ENCODE results near the gene RARA. TPM values are rescaled to one million over a fixed set of nuclear protein-coding genes. Genes with fewer than 3 reads are reported as not detected.
"Not testable (repeated sequence)": the region's sequence is repeated elsewhere in the genome, so short reads cannot be mapped to it uniquely, and the experiment has no call there.

RARA gene
- total RNA-seq, 6 donors from 2014 or later: 45.7 to 95.6 (median 85.9) TPM

DNA sequence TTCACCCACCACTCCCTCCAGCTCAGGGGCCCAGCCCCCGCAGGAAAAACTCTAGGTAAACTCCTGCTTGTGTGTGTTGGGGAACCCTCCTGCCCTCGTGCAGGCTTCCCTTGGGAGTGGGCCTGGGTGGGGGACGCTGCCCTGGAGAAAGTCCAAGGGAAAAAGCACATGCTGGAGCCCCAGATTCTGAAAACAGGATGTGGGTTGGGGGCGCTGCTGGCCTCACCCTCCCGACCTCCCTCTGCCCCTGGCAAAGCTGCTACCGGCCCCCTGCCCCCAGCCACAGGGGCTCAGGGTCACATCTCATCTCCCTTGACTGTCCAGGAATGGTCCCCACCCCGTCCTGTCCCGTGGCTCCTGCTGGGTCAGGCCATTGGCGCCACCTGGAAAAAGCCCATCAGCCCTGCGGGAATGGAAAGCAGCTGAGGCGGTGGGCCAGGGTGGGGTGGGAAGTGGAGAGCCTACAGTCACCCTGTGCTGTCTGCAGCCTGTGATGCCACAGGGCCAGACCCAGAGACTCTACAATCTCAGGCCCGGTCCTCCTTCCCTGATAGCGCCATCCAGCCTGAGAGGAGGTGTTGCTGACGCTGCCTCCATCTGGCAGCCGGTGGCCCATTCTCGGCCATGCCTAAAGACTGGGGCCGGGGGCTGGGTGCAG is 58.0 kb downstream of the RARA start:
- DNase-seq: no peak
- Histone ChIP-seq H3K4me3 (no peak overlapping the region), H3K27ac (no peak overlapping the region), H3K4me1 (peaks cover 8 to 26% (median 19%) of the 10 kb centered on the region in 4 donors), H3K27me3 (no peaks in the 10 kb centered on the region), H3K9me3 (no peaks in the 10 kb centered on the region), H3K36me3 (no peaks in the 10 kb centered on the region)
- ATAC-seq (ENCODE audit: low FRiP score in 2 of 2): no peak
- 78 to 83% methylated on average over 4 to 17 of the region's 17 CpGs for WGBS, 2 donors
- TF ChIP-seq CTCF (IDR thresholded peaks at IDR 0.05): no peak
- TF ChIP-seq POLR2AphosphoS5 (IDR thresholded peaks at IDR 0.05): no peak
- no peak for TF ChIP-seq EP300 (IDR thresholded peaks at IDR 0.05)
- no peak for TF ChIP-seq POLR2A (IDR thresholded peaks at IDR 0.05)

DNA sequence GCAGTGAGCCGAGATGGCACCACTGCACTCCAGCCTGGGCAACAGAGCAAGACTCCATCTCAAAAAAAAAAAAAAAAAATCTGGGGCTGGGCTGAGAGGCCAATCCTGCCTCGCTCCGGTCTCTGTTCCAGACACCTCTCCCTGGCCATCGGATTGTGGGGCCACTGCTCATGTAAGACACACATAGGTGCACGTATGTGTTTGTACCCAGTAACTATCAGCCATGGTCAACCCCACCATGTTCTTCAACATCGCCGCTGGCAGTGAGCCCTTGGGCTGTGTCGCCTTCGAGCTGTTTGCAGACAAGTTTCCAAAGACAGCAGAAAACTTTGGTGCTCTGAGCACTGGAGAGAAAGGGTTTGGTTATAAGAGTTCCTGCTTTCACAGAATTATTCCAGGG is 58.7 kb downstream of the RARA start:
- not testable (repeated sequence) for H3K36me3 ChIP-seq; H3K27me3 ChIP-seq; DNase-seq; H3K9me3 ChIP-seq; H3K4me3 ChIP-seq; ATAC-seq (ENCODE audit: low FRiP score in 2 of 2); H3K27ac ChIP-seq
- 85 to 96% methylated on average over 5 to 9 of the region's 9 CpGs for WGBS, 2 donors
- peaks cover 8 to 18% (median 15%) of the 10 kb centered on the region in 4 donors for H3K4me1 ChIP-seq

DNA sequence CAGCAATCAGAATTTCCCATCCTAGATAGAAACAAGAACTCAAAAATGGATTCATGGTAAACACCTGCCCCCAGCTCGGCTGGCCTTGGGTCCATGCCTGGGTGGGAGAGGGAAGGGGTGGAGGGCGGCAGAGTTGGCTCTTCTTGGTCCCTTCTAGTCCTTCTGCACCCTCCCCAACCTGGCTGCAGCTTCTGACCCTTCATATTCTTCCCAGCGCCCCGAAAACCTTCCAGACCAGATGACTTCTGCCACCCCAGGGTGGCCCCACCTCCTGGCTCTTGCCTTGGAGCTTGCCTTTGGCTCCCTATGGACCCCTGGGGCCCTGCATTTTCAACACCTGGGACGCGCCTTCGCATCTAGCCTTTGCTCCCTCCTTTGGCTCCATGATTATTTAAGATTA is 60.9 kb downstream of the RARA start:
- WGBS, 2 donors: 96% methylated on average over 7 of the region's 7 CpGs
- Histone ChIP-seq H3K27ac (no peak overlapping the region), H3K36me3 (no peaks in the 10 kb centered on the region), H3K4me1 (no peaks in the 10 kb centered on the region), H3K27me3 (no peaks in the 10 kb centered on the region), H3K4me3 (no peak overlapping the region), H3K9me3 (no peaks in the 10 kb centered on the region)
- no peak for DNase-seq
- TF ChIP-seq POLR2A (IDR thresholded peaks at IDR 0.05): no peak
- no peak for TF ChIP-seq EP300 (IDR thresholded peaks at IDR 0.05)
- no peak for TF ChIP-seq POLR2AphosphoS5 (IDR thresholded peaks at IDR 0.05)
- no peak for TF ChIP-seq CTCF (IDR thresholded peaks at IDR 0.05)
- ATAC-seq (ENCODE audit: low FRiP score in 2 of 2): no peak

DNA sequence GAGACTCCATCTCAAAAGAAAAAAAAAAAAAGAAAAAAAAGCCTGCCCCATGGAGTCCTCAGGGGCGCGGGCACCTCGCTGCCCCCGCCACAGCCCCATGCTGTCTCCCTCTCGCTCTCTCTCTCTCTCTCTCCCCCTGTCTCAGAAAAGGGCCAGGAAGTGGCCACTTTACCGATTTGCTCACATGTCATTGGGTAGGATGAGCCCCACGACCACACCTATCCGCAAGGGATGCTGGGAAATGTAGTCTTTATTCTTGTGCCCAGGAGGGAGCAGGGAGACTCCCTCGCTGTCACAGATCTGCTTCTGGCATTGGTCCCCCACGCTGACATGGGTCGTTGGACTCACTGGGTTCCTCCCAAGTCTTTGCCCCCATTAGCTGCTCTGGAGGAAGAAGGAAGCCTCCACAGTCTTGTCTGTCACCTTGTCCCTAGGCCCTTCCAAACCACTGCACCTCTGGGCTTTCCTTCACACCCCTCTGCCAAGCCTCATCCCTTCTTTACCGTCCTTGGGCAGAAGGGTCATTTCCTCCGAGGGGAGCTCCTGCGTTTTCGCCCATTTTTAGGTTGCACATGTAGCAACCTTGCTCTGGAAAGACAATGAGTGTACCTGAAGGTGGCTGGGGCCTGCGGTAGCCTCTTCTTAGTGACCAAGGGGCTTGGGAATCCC is 62.4 kb downstream of the RARA start:
- Histone ChIP-seq H3K27me3 (no peaks in the 10 kb centered on the region), H3K9me3 (no peaks in the 10 kb centered on the region), H3K27ac (no peak overlapping the region), H3K36me3 (no peaks in the 10 kb centered on the region), H3K4me3 (no peak overlapping the region), H3K4me1 (no peaks in the 10 kb centered on the region)
- DNase-seq (no peak), ATAC-seq (ENCODE audit: low FRiP score in 2 of 2) (no peak)
- WGBS, 2 donors: 79 to 87% methylated on average over 15 to 16 of the region's 16 CpGs
- no peak for TF ChIP-seq POLR2A (IDR thresholded peaks at IDR 0.05)
- no peak for TF ChIP-seq CTCF (IDR thresholded peaks at IDR 0.05)
- no peak for TF ChIP-seq EP300 (IDR thresholded peaks at IDR 0.05)
- TF ChIP-seq POLR2AphosphoS5 (IDR thresholded peaks at IDR 0.05): no peak

- Histone ChIP-seq H3K4me3 (no peak overlapping the region), H3K9me3 (no peaks in the 10 kb centered on the region), H3K27ac (no peak overlapping the region), H3K36me3 (no peaks in the 10 kb centered on the region), H3K4me1 (no peaks in the 10 kb centered on the region), H3K27me3 (no peaks in the 10 kb centered on the region)
- DNase-seq (no peak), ATAC-seq (ENCODE audit: low FRiP score in 2 of 2) (no peak)
- WGBS, 2 donors: 94 to 100% methylated on average over 2 of the region's 2 CpGs
- TF ChIP-seq CTCF (IDR thresholded peaks at IDR 0.05) (no peak), POLR2A (IDR thresholded peaks at IDR 0.05) (no peak), EP300 (IDR thresholded peaks at IDR 0.05) (no peak), POLR2AphosphoS5 (IDR thresholded peaks at IDR 0.05) (no peak)
Observed at GRCh38 chr17:40372031-40372430, 63.1 kb downstream of the RARA start.

DNA sequence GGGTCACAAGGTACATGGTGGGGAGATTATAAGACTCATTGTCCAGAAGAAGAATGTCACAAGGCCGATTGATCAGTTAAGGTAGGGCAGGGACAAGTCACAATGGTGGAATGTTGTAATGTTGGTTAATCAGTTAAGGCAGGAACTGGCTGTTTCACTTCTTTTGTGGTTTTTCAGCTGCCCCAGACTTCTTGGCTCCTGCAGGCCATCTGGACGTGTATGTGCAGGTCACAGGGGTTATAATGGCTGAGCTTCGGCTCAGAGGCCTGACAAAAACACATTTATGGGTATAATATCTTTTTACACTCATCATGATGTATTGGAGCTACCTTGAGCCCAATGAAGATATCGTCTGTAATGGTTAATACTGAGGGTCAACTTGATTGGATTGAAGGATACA is 63.7 kb downstream of the RARA start:
- H3K9me3 ChIP-seq; H3K4me3 ChIP-seq; H3K4me1 ChIP-seq; ATAC-seq (ENCODE audit: low FRiP score in 2 of 2); H3K27ac ChIP-seq; H3K27me3 ChIP-seq; DNase-seq; H3K36me3 ChIP-seq: not testable (repeated sequence)
- 54% methylated on average over 4 of the region's 4 CpGs for WGBS, 2 donors

All from upper lobe of left lung (tissue), 6 donors.